GM12874 (cell line): Measurements from ENCODE around the gene TMEM147.

Source experiments
- CTCF ChIP-seq: IDR thresholded peaks from 2 replicates; pipeline ENCODE4 v1.5.1; 2011; ENCODE audit warnings: low read depth, mild to moderate bottlenecking, control low read depth, low read length, moderate library complexity; ENCODE audit not compliant: insufficient read depth

The TMEM147 gene

GRCh38 chr19:35551091-35551810 lies 5.8 kb downstream of the TMEM147 start:
- no peak for TF ChIP-seq CTCF

GRCh38 chr19:35552534-35553384 lies 7.3 kb downstream of the TMEM147 start:
- no peak for TF ChIP-seq CTCF

GRCh38 chr19:35553385-35554000 lies 8.1 kb downstream of the TMEM147 start:
- no peak for TF ChIP-seq CTCF

- no peak for TF ChIP-seq CTCF
Measured at GRCh38 chr19:35554076-35554475, 8.7 kb downstream of the TMEM147 start.

- peak; percentile 24; the same call in 1 of the 2 replicates for TF ChIP-seq CTCF
Measured at GRCh38 chr19:35555301-35556005, 10.0 kb downstream of the TMEM147 start.

- TF ChIP-seq CTCF: no peak
Measured at GRCh38 chr19:35556025-35556590, 10.7 kb downstream of the TMEM147 start.
